Mesendoderm (in vitro differentiated cells): ENCODE measurements around the gene SCAF4. TPM values are rescaled to one million over a fixed set of nuclear protein-coding genes. Genes with fewer than 3 reads are reported as not detected.

Experiments used
- DNase-seq: peaks from one replicate; pipeline ENCODE4 v3.0.0; 2013
- H2AK5ac ChIP-seq: 2 replicates; pipeline ENCODE4 v1.6.1; 2013; ENCODE audit warnings: low read length, inconsistent platforms
- H2BK120ac ChIP-seq: 2 replicates; pipeline ENCODE4 v1.6.1; 2013; ENCODE audit warnings: low read depth, mild to moderate bottlenecking, low read length, moderate library complexity, mixed read lengths
- H2BK15ac ChIP-seq: replicated peaks from 2 replicates; pipeline ENCODE4 v1.6.1; 2013; ENCODE audit warnings: low read depth, mild to moderate bottlenecking, moderate library complexity
- H2BK5ac ChIP-seq: 2 replicates; pipeline ENCODE4 v1.6.1; 2013; ENCODE audit warnings: low read length, inconsistent platforms
- H3K18ac ChIP-seq: 2 replicates; pipeline ENCODE4 v1.6.1; 2013; ENCODE audit warnings: mild to moderate bottlenecking, low read length, mixed read lengths
- H3K23ac ChIP-seq: one replicate; pipeline ENCODE4 v1.6.1; 2013; ENCODE audit warnings: low read length
- H3K27ac ChIP-seq: 2 replicates; pipeline ENCODE4 v1.5.1; 2013; ENCODE audit warnings: low read depth, mild to moderate bottlenecking, inconsistent platforms, low read length, moderate library complexity
- H3K27me3 ChIP-seq: 2 replicates; pipeline ENCODE4 v1.6.1; 2013; ENCODE audit warnings: low read length, control low read depth, mild to moderate bottlenecking, inconsistent platforms; ENCODE audit not compliant: insufficient read depth, poor library complexity
- H3K36me3 ChIP-seq: 2 replicates; pipeline ENCODE4 v1.6.1; 2013; ENCODE audit warnings: low read length, inconsistent platforms; ENCODE audit not compliant: control insufficient read depth, insufficient read depth
- H3K4ac ChIP-seq: one replicate; pipeline ENCODE4 v1.6.1; 2013; ENCODE audit warnings: low read depth, mild to moderate bottlenecking, low read length, moderate library complexity
- H3K4me1 ChIP-seq: 2 replicates; pipeline ENCODE4 v1.6.1; 2013; ENCODE audit warnings: low read depth, low read length, inconsistent platforms; ENCODE audit not compliant: control insufficient read depth
- H3K4me2 ChIP-seq: 2 replicates; pipeline ENCODE4 v1.6.1; 2013; ENCODE audit warnings: low read length
- H3K4me3 ChIP-seq: 2 replicates; pipeline ENCODE4 v1.5.1; 2013; ENCODE audit warnings: mild to moderate bottlenecking, low read length
- H3K56ac ChIP-seq: one replicate; pipeline ENCODE4 v1.6.1; 2013; ENCODE audit warnings: low read length
- H3K79me1 ChIP-seq: 2 replicates; pipeline ENCODE4 v1.6.1; 2013; ENCODE audit warnings: low read length, inconsistent platforms
- H3K79me2 ChIP-seq: 2 replicates; pipeline ENCODE4 v1.6.1; 2013; ENCODE audit warnings: mild to moderate bottlenecking, low read length; ENCODE audit not compliant: control insufficient read depth, insufficient read depth
- H3K9ac ChIP-seq: 2 replicates; pipeline ENCODE4 v1.6.1; 2013; ENCODE audit warnings: low read length, inconsistent platforms
- H4K5ac ChIP-seq: one replicate; pipeline ENCODE4 v1.6.1; 2013; ENCODE audit warnings: low read length
- H4K8ac ChIP-seq: one replicate; pipeline ENCODE4 v1.6.1; 2013; ENCODE audit warnings: low read depth, mild to moderate bottlenecking, control low read depth, low read length, moderate library complexity
- whole genome bisulfite sequencing: extraction: QIAGEN DNeasy Blood & Tissue Kit; methylation state at CpG from one replicate; pipeline ENCODE4 v1.1.7; 2013; ENCODE audit warnings: low lambda C conversion rate, missing lambda C conversion rate; ENCODE audit not compliant: insufficient coverage; ENCODE audit errors: extremely low coverage; 5-methylcytosine and 5-hydroxymethylcytosine counted together
- small RNA-seq: library from polyadenylated mRNA; stranded (forward); fragments of <200 nt; extraction: miRNeasy Mini kit (QIAGEN cat#:217004); gene quantifications from one replicate; pipeline ENCODE3, GENCODE V24; 2013; ENCODE audit not compliant: insufficient read depth

The SCAF4 gene

DNA sequence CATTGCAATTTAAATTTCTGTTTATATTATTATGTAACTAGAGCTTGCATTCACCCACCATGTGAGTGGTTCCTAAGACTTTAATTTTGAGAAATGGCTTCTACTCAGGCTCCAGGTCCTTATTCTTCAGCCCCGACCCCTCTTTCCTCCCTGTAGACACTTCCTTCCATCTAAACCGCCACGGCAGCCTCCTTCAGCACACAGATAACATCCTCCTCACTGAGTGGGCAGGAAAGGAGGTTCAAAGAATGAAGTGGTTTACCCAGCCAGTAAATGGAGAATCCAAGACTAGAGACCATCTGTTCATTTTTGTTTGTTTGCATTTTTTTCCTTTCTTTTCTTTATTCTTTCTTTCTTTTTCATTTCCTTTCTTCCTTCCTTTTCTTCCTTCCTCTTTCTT, 109.5 kb downstream of the SCAF4 start:
- H2BK5ac ChIP-seq = no peak overlapping the region
- H4K5ac ChIP-seq = no peak overlapping the region
- no peak overlapping the region for H2BK120ac ChIP-seq
- H3K36me3 ChIP-seq = no peaks in the 10 kb centered on the region
- H3K4ac ChIP-seq = no peak overlapping the region
- no CpG with 5 or more reads among the region's 3 CpGs for WGBS
- no peak overlapping the region for H2AK5ac ChIP-seq
- H2BK15ac ChIP-seq = no peak overlapping the region
- no peak overlapping the region for H3K18ac ChIP-seq
- no peak overlapping the region for H4K8ac ChIP-seq
- no peak for DNase-seq
- no peaks in the 10 kb centered on the region for H3K27me3 ChIP-seq
- H3K9ac ChIP-seq = no peak overlapping the region
- H3K27ac ChIP-seq = no peak overlapping the region
- H3K23ac ChIP-seq = no peak overlapping the region
- H3K56ac ChIP-seq = no peak overlapping the region
- H3K4me1 ChIP-seq = no peaks in the 10 kb centered on the region
- H3K4me3 ChIP-seq = no peak overlapping the region
- no peaks in the 10 kb centered on the region for H3K79me1 ChIP-seq
- no peak overlapping the region for H3K4me2 ChIP-seq
- no peaks in the 10 kb centered on the region for H3K79me2 ChIP-seq

Small RNA genes lying within 50 kb of the gene (small RNA-seq; reads per million reads assigned to genes)
- not detected for gene RF01241
